Hepatic stellate cell (primary cell): Measurements from ENCODE around the gene HYOU1.
"Not testable (repeated sequence)": the region's sequence is repeated elsewhere in the genome, so short reads cannot be mapped to it uniquely, and the experiment has no call there.

Experiments
- DNase-seq: peaks from one replicate; pipeline ENCODE4 v3.0.0; 2011; ENCODE audit warnings: low spot score

Gene HYOU1

DNA sequence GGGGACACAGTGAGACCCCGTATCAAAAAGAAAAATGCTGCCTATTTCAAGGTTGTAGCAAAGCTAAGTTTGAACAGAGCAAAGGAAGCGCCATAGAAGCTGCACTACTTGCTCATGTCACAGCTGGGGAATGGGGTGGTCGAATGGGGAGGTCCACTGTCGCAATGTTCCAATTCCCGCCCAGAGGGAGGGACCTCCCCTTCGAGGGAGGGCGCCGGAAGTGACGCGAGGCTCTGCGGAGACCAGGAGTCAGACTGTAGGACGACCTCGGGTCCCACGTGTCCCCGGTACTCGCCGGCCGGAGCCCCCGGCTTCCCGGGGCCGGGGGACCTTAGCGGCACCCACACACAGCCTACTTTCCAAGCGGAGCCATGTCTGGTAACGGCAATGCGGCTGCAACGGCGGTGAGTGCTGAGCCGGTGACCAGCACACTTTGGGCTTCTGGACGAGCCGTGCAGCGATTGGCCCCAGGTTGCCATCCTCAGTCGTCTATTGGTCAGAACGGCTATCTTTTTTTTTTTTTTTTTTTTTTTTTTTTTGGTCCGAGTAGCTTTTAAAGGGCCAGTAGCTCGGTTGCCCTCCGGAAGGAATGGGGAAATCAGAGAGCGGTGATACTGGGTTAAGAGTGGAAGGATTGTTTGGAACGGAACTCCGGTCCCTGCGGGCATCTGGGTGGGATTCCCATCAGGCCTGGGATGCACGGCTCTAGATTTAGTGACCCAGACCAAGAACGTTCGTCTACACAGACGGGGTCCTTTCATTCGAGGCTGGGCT, 27.8 kb upstream of the HYOU1 start, which contains the start of gene HMBS:
Gene HMBS, plus strand, starts transcription at position 219 of the 774 bp plus-strand sequence. Its CDS starts 153 bp downstream, at position 372.
- peak; percentile 95 for DNase-seq

DNA sequence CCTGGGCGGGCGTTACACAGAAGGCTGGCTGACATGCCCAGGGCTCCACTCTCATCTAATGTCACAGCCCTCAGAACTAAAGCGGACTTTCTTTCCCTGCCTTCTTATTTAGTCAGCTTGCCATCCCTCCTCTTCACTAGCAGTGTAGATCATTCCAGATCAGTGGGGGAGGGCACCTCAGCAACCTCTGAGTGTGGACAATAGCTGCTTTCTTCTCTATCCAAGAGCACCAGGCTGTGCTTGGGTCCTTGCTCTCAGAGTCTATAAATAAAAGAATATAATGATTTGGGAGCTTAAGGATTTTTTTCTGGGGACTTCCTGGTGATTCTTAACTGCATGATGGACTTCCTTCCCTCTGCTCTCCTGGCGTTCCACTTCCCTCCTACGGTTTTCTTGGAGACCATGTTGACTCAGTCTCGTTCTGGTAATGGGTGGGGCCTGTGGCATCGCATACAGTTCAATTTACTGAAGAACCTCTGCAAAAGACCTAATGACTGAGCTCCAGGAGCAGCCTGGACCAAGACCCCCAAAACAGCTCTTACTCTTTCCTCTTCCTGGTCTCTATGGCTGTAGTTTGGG, 24.8 kb upstream of the HYOU1 start:
- DNase-seq: no peak

DNA sequence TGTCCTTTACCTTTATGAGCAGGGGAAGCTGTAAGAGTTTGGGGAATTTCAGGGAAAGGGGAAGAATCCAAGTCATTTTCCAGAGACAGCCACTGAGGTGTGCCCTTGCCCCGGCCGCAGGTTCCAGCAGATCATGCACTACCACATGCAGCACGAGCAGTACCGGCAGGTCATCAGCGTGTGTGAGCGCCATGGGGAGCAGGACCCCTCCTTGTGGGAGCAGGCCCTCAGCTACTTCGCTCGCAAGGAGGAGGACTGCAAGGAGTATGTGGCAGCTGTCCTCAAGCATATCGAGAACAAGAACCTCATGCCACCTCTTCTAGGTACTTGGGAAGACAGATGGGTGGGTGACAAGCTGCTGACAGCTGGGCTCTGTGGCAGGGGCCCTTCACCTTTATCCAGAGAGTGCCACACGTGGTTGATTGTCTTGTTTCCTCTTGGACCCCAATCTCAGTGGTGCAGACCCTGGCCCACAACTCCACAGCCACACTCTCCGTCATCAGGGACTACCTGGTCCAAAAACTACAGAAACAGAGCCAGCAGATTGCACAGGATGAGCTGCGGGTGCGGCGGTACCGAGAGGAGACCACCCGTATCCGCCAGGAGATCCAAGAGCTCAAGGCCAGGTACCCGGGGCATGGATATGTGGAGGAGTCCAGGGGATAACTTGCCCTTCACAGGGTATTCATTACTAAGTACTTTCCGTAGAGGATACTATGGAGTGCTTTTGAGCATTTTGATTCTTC, 21.8 kb upstream of the HYOU1 start:
- no peak for DNase-seq

DNA sequence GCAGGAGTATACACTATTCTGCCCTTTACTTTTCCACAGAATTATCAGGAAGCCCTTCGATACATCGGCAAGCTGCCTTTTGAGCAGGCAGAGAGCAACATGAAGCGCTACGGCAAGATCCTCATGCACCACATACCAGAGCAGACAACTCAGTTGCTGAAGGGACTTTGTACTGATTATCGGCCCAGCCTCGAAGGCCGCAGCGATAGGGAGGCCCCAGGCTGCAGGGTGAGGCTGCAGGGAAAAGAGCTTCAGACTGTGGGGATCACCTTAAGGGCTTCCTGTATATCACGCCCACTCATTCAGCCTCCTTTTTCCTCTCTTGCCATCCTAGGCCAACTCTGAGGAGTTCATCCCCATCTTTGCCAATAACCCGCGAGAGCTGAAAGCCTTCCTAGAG, 20.8 kb upstream of the HYOU1 start:
- DNase-seq: no peak

DNA sequence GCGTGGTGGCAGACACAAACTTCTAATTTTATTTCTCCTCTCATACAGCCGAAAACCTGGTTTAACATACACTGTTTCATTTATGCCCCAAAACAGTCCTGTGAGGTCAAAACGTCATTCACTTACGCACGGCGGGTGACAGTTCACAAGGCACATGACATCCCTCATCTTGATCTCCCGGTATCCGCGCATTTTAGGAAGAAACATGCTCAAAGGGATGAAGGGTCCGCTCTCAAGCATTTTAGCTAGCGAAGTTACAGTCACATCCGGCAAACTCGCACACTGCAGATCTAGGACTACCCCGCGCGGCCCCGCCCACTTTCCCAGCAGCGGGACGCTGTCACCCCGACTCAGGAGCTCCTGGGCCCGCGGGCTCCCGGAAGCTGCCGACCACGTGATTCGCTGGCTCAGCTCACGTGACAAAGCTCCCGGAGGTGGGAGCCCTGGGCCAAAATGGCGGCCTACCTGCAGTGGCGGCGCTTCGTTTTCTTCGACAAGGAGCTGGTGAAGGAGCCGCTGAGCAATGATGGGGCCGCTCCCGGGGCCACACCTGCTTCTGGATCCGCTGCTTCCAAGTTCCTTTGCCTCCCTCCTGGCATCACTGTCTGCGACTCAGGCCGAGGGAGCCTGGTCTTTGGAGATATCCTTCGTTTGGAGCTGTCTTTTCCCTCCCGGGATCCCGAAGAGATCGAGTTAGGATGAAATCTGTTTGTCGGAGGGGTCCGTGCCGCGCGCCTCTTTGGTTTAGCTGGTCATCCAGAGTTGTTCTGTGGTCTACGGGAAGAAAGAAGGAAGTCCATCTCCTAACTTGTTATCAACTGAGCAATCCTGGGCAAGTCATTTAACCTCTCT, 10.6 kb upstream of the HYOU1 start, which contains the start of gene VPS11:
Gene VPS11, plus strand, starts transcription at position 448 of the 852 bp plus-strand sequence. Its CDS starts 6 bp downstream, at position 454.
- peak; percentile 99 for DNase-seq

DNA sequence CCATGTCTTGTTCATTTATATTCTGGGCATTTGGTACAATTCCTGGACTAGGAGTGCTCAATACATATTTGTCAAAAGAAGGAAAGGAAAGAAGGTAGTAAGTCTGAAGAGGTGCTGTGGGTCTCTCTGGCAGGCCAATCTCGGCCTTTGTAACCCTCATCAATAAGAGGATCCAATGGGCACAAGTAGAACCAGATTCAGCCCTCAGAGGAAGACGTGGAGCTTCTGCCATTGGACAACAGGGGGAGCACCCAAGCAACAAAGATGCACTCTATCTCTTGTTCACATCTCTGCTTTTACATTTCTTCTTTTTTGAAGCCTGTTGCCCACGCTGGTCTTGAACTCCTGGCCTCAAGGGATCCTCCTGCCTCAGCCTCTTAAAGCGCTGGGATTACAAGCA, 8.4 kb upstream of the HYOU1 start:
- DNase-seq: peak; percentile 41

DNA sequence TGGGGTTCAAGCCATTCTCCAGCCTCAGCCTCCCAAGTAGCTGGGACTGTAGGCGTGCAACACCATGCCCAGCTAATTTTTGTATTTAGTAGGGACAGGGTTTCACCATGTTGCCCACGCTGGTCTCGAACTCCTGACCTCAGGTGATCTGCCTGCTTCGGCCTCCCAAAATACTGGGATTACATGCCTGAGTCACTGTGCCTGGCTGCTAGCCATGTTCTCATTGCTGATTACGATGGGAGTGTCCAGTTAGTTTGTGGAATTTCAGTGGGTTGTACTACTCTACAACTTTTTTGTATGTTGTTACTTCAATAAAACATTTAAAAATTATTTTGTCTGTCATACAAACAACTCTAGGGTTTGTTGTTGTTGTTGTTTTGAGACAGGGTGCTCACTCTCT, 5.8 kb upstream of the HYOU1 start:
- DNase-seq: peak; percentile 38

DNA sequence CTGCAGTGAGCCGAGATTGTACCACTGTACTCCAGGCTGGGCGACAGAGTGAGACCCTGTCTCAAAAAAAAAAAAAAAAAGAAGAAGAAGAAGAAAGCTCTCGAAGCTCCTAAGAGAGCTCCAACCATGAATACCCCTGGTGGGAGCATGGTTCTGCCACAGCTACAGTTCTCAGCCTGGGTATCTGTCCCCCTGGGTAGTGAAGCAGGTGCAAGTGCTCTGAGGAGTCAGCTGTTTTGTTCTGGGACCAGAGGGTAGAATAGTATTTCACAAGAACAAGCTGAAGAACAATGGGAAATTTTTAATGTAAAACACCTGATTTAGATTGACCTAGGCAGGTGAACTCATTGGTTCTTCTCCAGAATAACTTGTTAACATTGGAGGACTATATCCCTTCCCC, 4.3 kb upstream of the HYOU1 start:
- no peak for DNase-seq

DNA sequence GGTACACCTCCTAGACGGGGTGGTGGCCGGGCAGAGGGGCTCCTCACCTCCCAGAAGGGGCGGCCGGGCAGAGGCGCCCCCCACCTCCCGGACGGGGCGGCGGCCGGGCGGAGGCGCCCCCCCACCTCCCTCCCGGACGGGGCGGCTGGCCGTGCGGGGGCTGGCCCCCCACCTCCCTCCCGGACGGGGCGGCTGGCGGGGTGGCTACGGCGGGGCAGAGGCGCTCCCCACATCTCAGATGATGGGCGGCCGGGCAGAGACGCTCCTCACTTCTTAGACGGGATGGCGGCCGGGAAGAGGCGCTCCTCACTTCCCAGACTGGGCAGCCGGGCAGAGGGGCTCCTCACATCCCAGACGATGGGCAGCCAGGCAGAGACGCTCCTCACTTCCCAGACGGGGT, 2.1 kb upstream of the HYOU1 start:
- DNase-seq: not testable (repeated sequence)

DNA sequence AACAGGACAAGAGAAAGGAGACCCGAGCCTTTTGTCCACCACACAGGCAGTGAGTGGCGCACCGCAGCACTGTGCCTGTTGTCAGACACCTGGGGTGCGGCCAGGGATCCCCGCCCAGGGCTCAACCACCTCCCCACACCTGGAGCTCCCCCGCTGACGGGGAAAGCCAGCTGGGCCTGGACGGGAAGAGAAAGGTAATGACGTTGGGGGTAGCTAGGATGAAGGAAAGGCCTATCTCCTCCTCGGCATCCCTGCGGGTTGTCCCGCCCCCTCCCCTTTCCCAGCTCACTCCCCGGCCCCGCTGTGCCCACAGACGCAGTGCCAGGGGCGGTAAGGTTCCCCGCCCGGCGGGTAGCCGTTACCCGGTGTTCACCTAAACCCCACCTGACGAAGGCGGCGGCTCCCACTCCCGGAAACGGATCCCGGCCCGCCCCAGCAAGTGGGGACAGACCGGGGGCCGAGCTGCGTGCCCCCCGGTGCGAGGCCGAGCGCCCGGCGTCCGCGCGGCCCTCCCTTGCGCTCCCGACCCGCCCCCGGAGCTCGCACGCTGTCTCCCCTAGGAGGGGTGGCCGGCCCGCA, 495 bp downstream of the HYOU1 start:
- peak; percentile 42 for DNase-seq

DNA sequence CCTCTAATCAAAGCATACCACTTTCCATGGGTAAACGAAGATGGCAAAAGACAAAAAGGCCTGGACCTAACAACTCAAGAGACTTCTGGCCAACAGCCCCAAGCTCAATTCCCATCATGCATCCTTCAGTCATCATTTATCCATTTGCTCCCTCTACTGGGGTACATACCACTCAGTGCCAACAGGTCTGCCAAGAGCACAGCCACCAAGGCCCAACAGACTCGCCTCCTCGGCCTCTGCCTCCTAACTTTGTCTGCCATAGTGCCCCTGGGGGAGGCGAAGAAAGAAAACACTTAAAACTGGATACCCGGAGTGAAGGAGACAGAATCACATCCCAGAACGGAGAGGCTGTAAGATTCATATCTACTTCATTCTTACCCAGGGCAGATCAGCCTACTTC, 1.1 kb downstream of the HYOU1 start:
- peak; percentile 60 for DNase-seq

DNA sequence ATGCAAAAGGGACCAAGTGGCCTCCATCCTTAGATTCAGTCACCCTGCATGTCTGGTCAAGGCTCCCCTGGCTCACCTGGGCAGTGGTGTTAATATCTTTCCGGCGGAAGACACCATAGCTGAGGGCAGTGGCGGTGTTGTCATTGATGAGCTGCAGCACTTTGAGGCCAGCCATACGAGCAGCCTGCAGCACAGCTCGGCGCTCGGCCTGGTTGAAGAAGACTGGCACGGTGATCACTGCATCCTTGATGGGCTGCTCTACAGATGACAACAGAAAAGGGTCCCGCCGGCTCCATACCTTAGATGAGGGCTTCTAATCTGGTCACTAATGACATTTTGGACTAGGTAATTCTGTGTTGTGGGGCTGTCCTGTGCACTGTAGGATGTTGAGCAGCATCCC, 2.6 kb downstream of the HYOU1 start:
- no peak for DNase-seq

DNA sequence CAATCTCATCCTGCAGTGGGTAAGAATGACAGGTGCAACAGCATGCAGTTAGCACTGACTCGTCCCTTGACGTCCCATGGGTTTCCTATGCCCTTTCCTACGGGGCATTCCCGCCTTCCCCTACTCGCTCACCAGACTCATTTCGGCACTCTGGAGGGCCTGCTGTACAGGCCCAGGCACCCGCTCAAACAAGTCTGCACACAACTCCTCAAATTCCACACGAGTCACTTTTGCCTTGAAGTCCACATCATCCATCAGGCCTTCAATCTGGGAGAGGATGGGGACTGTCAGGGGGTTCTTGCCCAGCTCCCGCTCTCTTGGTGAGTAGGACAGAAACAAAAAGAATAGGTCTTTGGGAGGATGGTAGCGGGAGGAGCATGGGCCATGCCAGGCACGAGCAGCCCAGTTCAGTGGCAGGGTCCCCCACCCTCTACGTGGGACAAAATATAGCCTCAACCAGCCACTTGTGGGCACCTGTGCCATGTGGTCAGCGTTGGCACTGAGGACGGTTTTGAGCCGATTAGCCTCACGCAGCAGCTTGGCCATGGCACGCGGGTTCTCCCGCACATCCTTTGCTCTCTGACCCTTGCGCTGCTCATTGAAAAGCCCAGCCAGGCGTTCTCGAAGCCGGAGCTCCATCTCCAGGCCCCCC, 4.7 kb downstream of the HYOU1 start:
- no peak for DNase-seq

DNA sequence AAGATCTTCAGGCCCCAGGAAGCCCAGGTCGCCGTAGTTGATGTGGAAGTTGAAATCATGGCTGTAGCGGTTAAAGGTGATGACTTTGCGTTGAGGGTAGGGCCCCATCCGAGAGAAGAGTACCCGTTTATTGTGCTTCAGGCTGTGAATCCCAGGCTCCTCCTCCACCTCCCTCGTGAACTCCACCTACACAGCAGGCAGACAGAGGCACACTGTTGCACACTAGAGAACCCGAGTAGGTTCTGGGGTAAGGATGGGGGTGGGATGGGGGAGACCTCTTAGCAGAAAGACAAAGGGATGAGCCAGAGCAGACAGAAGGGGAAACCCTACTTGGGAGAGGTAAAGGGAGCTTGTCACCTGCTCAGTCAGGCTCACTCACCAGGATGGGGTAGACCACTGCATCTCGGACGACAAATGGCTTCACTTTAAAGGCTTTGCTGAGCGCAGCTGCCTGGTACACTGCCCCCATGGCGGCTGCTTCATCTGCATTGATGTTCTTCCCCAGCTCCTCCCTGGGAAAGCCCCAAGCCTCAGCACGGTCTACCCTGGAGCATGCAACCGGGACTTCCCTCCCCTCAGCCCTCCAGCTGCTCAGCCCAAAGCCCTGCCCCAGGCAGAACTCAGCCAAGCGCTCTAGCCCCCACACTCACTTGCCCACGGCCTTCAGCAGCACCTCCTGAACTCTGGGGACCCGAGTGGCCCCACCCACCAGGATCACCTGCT, 5.4 kb downstream of the HYOU1 start:
- no peak for DNase-seq

DNA sequence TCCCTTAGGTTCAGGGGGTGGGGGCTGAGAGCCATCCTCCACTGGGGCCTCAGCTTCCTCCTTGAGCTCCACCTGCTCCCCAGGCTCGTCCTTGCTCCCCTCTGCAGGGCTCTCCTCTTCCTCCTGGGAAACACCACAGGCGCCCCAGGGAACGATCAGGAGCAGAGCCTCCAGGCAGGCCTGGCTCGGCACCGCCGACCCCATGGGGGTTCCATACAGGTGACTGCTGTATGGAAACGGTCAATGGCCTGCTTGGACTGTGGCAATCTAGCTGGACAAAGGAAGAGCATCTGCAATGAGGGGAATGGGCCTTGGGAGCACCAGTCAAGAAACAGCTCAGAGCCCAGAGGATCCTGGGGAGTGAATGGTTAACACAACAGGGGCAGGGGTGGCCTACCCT, 7.9 kb downstream of the HYOU1 start:
- DNase-seq: no peak

DNA sequence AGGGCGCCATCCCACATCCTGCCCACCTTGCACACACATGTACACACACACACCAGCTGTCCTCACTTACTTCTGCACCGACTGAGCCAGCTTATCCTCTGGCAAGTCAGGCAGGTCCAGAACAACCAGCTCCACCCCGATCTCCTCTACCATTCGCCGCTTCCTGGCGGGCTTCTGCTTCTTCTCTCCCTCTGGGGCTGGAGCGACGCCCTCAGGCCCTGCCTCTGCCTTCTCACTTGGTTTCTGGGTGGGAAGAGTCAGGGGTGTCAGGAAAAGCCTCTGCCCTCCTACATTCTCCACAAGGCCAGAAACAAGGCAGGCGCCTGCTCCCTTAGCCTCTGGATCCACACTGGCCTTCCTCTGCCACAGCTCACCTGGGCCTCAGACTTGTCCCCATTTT, 8.4 kb downstream of the HYOU1 start:
- no peak for DNase-seq

DNA sequence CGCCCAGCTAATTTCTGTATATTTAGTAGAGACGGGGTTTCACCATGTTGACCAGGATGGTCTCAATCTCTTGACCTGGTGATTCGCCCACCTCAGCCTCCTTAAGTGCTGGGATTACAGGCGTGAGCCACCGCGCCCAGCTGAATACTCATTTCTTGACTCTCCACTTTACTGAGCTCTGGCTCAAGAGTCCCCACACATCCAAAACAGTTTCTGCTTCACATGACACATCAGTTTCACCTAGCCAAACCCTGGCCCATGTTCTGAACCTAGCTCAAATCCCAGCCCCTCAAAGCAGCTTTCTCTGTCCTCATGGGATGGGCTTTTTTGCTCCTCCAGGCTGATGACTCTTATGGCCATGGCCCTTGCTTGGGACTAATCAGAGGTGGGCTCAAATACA, 9.8 kb downstream of the HYOU1 start:
- no peak for DNase-seq

DNA sequence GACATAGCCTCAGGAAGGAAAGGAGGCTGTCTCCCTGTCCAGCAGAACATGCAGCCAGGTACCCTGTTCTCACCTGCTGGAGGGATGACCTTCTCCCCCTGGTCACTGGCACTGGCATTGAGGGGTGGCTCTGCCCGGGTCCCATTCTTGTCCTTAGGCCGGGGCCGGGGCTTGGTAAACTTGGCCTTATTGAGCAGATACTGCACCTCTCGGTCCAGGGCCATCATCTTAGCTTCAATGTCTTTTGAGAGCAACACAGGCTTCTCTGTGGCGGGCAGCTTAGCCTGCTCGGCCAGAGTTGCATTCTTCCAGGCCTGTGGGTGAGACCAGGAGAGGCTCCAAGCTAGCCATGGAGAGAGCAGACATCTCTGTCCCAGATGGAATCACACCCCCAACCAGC, 10.5 kb downstream of the HYOU1 start:
- no peak for DNase-seq

DNA sequence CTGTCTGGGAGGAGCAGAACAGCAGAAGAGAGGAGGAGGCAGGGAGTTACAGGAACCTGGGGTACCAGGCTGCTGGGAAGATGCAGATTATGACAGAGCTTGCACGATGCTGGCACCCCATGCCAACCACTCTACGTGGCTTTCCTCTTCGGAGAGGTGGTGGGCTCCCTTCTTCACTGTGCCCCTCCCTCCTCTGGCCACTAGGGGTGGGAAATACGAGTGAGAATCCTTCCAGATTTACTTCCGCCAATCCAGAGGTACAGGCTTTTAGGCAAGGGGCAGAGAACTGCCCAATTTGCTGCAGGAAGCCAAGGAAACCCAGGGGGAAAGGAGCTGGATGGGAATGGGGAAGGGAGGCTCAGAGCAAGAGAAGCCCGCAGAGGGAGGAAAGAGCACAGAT, 12.3 kb downstream of the HYOU1 start:
- DNase-seq: no peak

DNA sequence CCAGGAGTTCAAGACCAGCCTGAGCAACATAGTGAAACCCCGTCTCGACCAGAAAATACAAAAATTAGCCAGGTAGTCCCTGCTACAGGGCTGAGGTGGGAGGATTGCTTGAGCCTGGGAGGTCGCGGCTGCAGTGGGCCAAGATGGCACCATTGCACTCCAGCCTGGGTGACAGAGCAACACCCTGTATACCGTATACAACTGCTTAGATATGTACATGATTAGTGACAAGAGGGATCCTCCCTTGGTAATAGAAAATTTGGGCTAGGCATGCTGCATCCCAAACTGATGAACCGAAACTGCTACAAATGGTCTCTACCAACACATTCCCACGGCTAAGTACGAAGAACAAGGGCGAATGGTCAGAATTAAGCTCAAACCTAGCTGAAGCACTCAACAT, 14.1 kb downstream of the HYOU1 start:
- DNase-seq: no peak
